Sigmoid colon (tissue), 3 donors: ENCODE measurements around the gene KLF1.

Source experiments
- CTCF ChIP-seq, 4 experiments: fragments of 450-650 bp in 3 of 4; fragments of 200-600 bp in 1 of 4; IDR thresholded peaks; one replicate each; pipeline ENCODE4 v1.5.1; 2016 to 2019; ENCODE audit warnings: antibody characterized with exemption in 4 of 4, mild to moderate bottlenecking in 3 of 4, moderate library complexity in 2 of 4
- POLR2A ChIP-seq, 2 donors: fragments of 450-650 bp; IDR thresholded peaks; one replicate each; pipeline ENCODE4 v1.6.1; 2016; ENCODE audit warnings: antibody characterized with exemption in 2 of 2, mild to moderate bottlenecking in 2 of 2, moderate library complexity in 2 of 2

GRCh38 chr19:12891553-12892021 is 4.6 kb upstream of the KLF1 start:
- no peak for TF ChIP-seq CTCF (IDR thresholded peaks at IDR 0.05)
- no peak for TF ChIP-seq POLR2A (IDR thresholded peaks at IDR 0.05)
